H9 (cell line): ENCODE measurements around the gene FAM8A1. TPM values are rescaled to one million over a fixed set of nuclear protein-coding genes. Genes with fewer than 3 reads are reported as not detected.

Source experiments
- DNase-seq: peaks from one replicate; pipeline ENCODE4 v3.0.0-alpha.2; 2017
- H2AFZ ChIP-seq: one replicate; pipeline ENCODE4 v1.6.1; 2013; ENCODE audit warnings: mild to moderate bottlenecking, low read length, control low read depth, moderate library complexity
- H2AK5ac ChIP-seq: 2 replicates; pipeline ENCODE4 v1.6.1; 2013; ENCODE audit warnings: low read length, control low read depth, mixed read lengths; ENCODE audit not compliant: insufficient read length
- H2BK120ac ChIP-seq: one replicate; pipeline ENCODE4 v1.6.1; 2013; ENCODE audit warnings: low read depth, mild to moderate bottlenecking, low read length, control low read depth, inconsistent platforms; ENCODE audit not compliant: poor library complexity, severe bottlenecking
- H2BK12ac ChIP-seq: 2 replicates; pipeline ENCODE4 v1.6.1; 2013; ENCODE audit warnings: low read length, control low read depth, mixed read lengths, low read depth; ENCODE audit not compliant: insufficient read length
- H2BK15ac ChIP-seq: 2 replicates; pipeline ENCODE4 v1.6.1; 2013; ENCODE audit warnings: low read depth, low read length, control low read depth
- H2BK20ac ChIP-seq: one replicate; pipeline ENCODE4 v1.6.1; 2013; ENCODE audit warnings: low read depth, mild to moderate bottlenecking, low read length, control low read depth, inconsistent platforms; ENCODE audit not compliant: poor library complexity, severe bottlenecking
- H2BK5ac ChIP-seq: 2 replicates; pipeline ENCODE4 v1.6.1; 2013; ENCODE audit warnings: low read length, control low read depth, mixed read lengths; ENCODE audit not compliant: insufficient read length
- H3K14ac ChIP-seq: 2 replicates; pipeline ENCODE4 v1.6.1; 2013; ENCODE audit warnings: low read length, control low read depth; ENCODE audit not compliant: insufficient read depth
- H3K18ac ChIP-seq: 2 replicates; pipeline ENCODE4 v1.6.1; 2013; ENCODE audit warnings: low read depth, mild to moderate bottlenecking, mixed read lengths, low read length, control low read depth; ENCODE audit not compliant: insufficient read length
- H3K23ac ChIP-seq: 2 replicates; pipeline ENCODE4 v1.6.1; 2013; ENCODE audit warnings: low read length, control low read depth, mixed read lengths, low read depth; ENCODE audit not compliant: insufficient read length
- H3K23me2 ChIP-seq: 2 replicates; pipeline ENCODE4 v1.6.1; 2013; ENCODE audit warnings: low read depth, mild to moderate bottlenecking, mixed read lengths, low read length, control low read depth; ENCODE audit not compliant: insufficient read length, poor library complexity, severe bottlenecking
- H3K27ac ChIP-seq: 2 replicates; pipeline ENCODE4 v1.5.1; 2013; ENCODE audit warnings: low read length, control low read depth, mixed read lengths, low read depth; ENCODE audit not compliant: insufficient read length
- H3K27me3 ChIP-seq: 2 replicates; pipeline ENCODE4 v1.6.1; 2013; ENCODE audit warnings: low read length, control low read depth, inconsistent platforms; ENCODE audit not compliant: insufficient read depth
- H3K4ac ChIP-seq: 2 replicates; pipeline ENCODE4 v1.6.1; 2013; ENCODE audit warnings: low read depth, mild to moderate bottlenecking, control low read depth, inconsistent platforms, low read length, moderate library complexity
- H3K4me1 ChIP-seq: 2 replicates; pipeline ENCODE4 v1.6.1; 2013; ENCODE audit warnings: low read length, control low read depth, inconsistent platforms; ENCODE audit not compliant: insufficient read depth
- H3K4me2 ChIP-seq: 2 replicates; pipeline ENCODE4 v1.6.1; 2013; ENCODE audit warnings: low read length, control low read depth, mixed read lengths; ENCODE audit not compliant: insufficient read length, insufficient read depth
- H3K56ac ChIP-seq: 2 replicates; pipeline ENCODE4 v1.6.1; 2013; ENCODE audit warnings: low read depth, mild to moderate bottlenecking, mixed read lengths, low read length, control low read depth; ENCODE audit not compliant: insufficient read length
- H3K79me1 ChIP-seq: 2 replicates; pipeline ENCODE4 v1.6.1; 2013; ENCODE audit warnings: low read depth, mild to moderate bottlenecking, moderate library complexity, low read length, control low read depth, inconsistent platforms; ENCODE audit not compliant: insufficient read depth, poor library complexity, severe bottlenecking
- H3K79me2 ChIP-seq: 2 replicates; pipeline ENCODE4 v1.6.1; 2013; ENCODE audit warnings: low read length, control low read depth, inconsistent platforms; ENCODE audit not compliant: insufficient read depth
- H3K9ac ChIP-seq: 2 replicates; pipeline ENCODE4 v1.6.1; 2013; ENCODE audit warnings: low read length, control low read depth, mixed read lengths; ENCODE audit not compliant: insufficient read length; ENCODE audit errors: extremely low read depth
- H3K9me3 ChIP-seq: one replicate; pipeline ENCODE4 v1.6.1; 2013; ENCODE audit warnings: low read depth, low read length, inconsistent platforms; ENCODE audit not compliant: control insufficient read depth
- H3T11ph ChIP-seq: one replicate; pipeline ENCODE4 v1.6.1; 2013; ENCODE audit warnings: mild to moderate bottlenecking, low read length, control low read depth, inconsistent platforms
- H4K20me1 ChIP-seq: one replicate; pipeline ENCODE4 v1.6.1; 2013; ENCODE audit not compliant: control insufficient read depth, insufficient read length, insufficient read depth
- H4K5ac ChIP-seq: 2 replicates; pipeline ENCODE4 v1.6.1; 2013; ENCODE audit warnings: low read depth, mild to moderate bottlenecking, mixed read lengths, low read length, control low read depth; ENCODE audit not compliant: insufficient read length
- H4K8ac ChIP-seq: replicated peaks from 2 replicates; pipeline ENCODE4 v1.6.1; 2013; ENCODE audit warnings: low read length, control low read depth, mixed read lengths, low read depth; ENCODE audit not compliant: insufficient read length
- H4K91ac ChIP-seq: 2 replicates; pipeline ENCODE4 v1.6.1; 2013; ENCODE audit warnings: low read depth, mild to moderate bottlenecking, moderate library complexity, mixed read lengths, low read length, control low read depth; ENCODE audit not compliant: insufficient read length
- H3K27ac Mint-ChIP-seq, 3 experiments: 2 replicates in 2 of 3; 3 replicates in 1 of 3; pipeline ENCODE4 v1.8.0; 2020 to 2021; ENCODE audit warnings: mixed read lengths in 3 of 3, mild to moderate bottlenecking in 1 of 3, moderate library complexity in 1 of 3
- H3K27me3 Mint-ChIP-seq: 2 replicates; pipeline ENCODE4 v1.8.0; 2021; ENCODE audit warnings: low read depth, mild to moderate bottlenecking, moderate library complexity, mixed read lengths
- H3K36me3 Mint-ChIP-seq, 3 experiments: 2 replicates in 2 of 3; 3 replicates in 1 of 3; pipeline ENCODE4 v1.8.0; 2020 to 2021; ENCODE audit warnings: low read depth in 3 of 3, mixed read lengths in 3 of 3; ENCODE audit not compliant: insufficient read depth in 1 of 3
- H3K4me1 Mint-ChIP-seq, 2 experiments: 2 replicates each; pipeline ENCODE4 v1.8.0; 2020; ENCODE audit warnings: mixed read lengths in 2 of 2
- H3K4me3 Mint-ChIP-seq, 2 experiments: 2 replicates in 1 of 2; 3 replicates in 1 of 2; pipeline ENCODE4 v1.8.0; 2020 to 2021; ENCODE audit warnings: mild to moderate bottlenecking in 2 of 2, mixed read lengths in 2 of 2, moderate library complexity in 1 of 2
- H3K9me3 Mint-ChIP-seq, 2 experiments: 2 replicates in 1 of 2; 3 replicates in 1 of 2; pipeline ENCODE4 v1.8.0; 2020; ENCODE audit warnings: mild to moderate bottlenecking in 2 of 2, mixed read lengths in 2 of 2, moderate library complexity in 1 of 2
- WGBS: extraction: QIAGEN DNeasy Blood & Tissue Kit; methylation state at CpG from one replicate; pipeline ENCODE4 v1.1.7; 2013; ENCODE audit warnings: missing lambda C conversion rate, low lambda C conversion rate, mixed read lengths; ENCODE audit not compliant: insufficient read length; ENCODE audit errors: extremely low coverage; 5-methylcytosine and 5-hydroxymethylcytosine counted together
- total RNA-seq: library from RNA; stranded (reverse); gene quantifications from 2 replicates; pipeline ENCODE4 v1.2.1, GENCODE V29; 2021
- TF ChIP-seq, protein P1 (sequence below): fragments of 200-600 bp; sonication (generic); conservative IDR thresholded peaks from 3 replicates; pipeline ENCODE4 v1.8.0; 2021; ENCODE audit warnings: antibody characterized with exemption, mild to moderate bottlenecking

Gene FAM8A1
- total RNA-seq, 1 experiment from 2014 or later: 11.0 TPM

DNA sequence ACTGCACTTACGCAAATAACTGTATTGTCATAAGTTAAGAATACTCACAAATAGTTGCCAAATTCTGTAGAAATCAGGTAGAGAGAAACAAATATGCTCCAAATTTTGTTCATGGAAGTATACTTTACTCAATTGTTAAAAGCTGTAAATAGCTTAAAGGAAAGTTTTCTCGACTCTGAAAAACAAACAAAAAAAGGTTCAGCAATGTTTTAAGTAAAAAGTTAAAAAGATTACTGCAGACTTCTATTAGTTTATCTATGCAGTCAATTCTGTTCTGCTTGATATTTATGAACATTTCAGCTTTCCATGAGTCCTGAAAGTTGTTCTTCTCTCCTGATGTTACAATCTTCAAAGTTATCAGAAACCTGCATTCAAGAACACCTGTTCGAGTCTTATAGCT is 37.5 kb upstream of the FAM8A1 start:
- no peak overlapping the region for H2BK5ac ChIP-seq
- no CpG with 5 or more reads among the region's 3 CpGs for WGBS
- TF ChIP-seq, protein P1, sequence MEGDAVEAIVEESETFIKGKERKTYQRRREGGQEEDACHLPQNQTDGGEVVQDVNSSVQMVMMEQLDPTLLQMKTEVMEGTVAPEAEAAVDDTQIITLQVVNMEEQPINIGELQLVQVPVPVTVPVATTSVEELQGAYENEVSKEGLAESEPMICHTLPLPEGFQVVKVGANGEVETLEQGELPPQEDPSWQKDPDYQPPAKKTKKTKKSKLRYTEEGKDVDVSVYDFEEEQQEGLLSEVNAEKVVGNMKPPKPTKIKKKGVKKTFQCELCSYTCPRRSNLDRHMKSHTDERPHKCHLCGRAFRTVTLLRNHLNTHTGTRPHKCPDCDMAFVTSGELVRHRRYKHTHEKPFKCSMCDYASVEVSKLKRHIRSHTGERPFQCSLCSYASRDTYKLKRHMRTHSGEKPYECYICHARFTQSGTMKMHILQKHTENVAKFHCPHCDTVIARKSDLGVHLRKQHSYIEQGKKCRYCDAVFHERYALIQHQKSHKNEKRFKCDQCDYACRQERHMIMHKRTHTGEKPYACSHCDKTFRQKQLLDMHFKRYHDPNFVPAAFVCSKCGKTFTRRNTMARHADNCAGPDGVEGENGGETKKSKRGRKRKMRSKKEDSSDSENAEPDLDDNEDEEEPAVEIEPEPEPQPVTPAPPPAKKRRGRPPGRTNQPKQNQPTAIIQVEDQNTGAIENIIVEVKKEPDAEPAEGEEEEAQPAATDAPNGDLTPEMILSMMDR: no peak
- H3K79me2 ChIP-seq: no peaks in the 10 kb centered on the region
- no peak overlapping the region for H3K14ac ChIP-seq
- no peak overlapping the region for H2BK120ac ChIP-seq
- no peak overlapping the region for H3K18ac ChIP-seq
- H2BK15ac ChIP-seq: no peak overlapping the region
- Mint-ChIP-seq H3K27ac (no peak overlapping the region), H3K36me3 (peaks cover 11 to 40% (median 23%) of the 10 kb centered on the region in 3 experiments), H3K9me3 (peaks cover 62 to 63% of the 10 kb centered on the region in 2 experiments), H3K4me1 (no peaks in the 10 kb centered on the region), H3K27me3 (0 out of 2 replicates have a peak, but pooled peaks cover 2% of the 10 kb centered on the region), H3K4me3 (no peak overlapping the region)
- H3K4ac ChIP-seq: no peak overlapping the region
- no peak overlapping the region for H4K5ac ChIP-seq
- no peak for DNase-seq
- H4K91ac ChIP-seq: no peak overlapping the region
- H2AK5ac ChIP-seq: no peak overlapping the region
- no peak overlapping the region for H2AFZ ChIP-seq
- no peak overlapping the region for H3K27ac ChIP-seq
- H3K9me3 ChIP-seq: no peaks in the 10 kb centered on the region
- no peaks in the 10 kb centered on the region for H3K4me1 ChIP-seq
- H3K23me2 ChIP-seq: no peaks in the 10 kb centered on the region
- H3K79me1 ChIP-seq: no peaks in the 10 kb centered on the region
- H3K4me2 ChIP-seq: no peak overlapping the region
- H3K23ac ChIP-seq: no peak overlapping the region
- H4K8ac ChIP-seq: no peak overlapping the region
- no peak overlapping the region for H3K56ac ChIP-seq
- no peaks in the 10 kb centered on the region for H4K20me1 ChIP-seq
- H3K9ac ChIP-seq: no peak overlapping the region
- no peak overlapping the region for H3T11ph ChIP-seq
- no peak overlapping the region for H2BK12ac ChIP-seq
- H2BK20ac ChIP-seq: no peak overlapping the region
- no peaks in the 10 kb centered on the region for H3K27me3 ChIP-seq
